Cerebellar cortex (tissue), 1 donor: Measurements from ENCODE around the gene MLLT3.

Experiments used
- DNase-seq: peaks from one replicate; pipeline ENCODE4 v3.0.0-alpha.2; 2015; ENCODE audit warnings: low spot score

Gene MLLT3

GRCh38 chr9:20557890-20558565 lies 64.3 kb downstream of the MLLT3 start:
- no peak for DNase-seq

DNA sequence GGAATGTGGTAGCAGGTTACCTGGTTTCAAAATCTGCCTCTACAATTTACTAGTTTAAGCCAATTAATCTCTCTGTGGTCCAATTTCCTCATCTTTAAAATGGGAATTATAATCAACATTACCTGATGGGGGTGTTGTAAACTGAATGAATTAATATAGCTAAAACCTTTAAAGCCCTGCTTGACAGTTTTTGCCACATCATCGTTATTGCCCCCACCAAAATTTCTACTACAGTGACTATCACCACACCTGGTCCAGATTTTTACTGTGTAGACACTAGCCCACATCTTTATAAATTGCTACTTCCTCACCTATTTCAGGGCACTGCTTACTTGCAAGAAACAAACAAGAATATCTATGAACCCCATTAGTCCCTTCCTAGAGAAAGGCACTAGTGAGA lies 65.0 kb downstream of the MLLT3 start:
- DNase-seq = no peak

- DNase-seq = no peak
These were observed 68.6 kb downstream of the MLLT3 start for GRCh38 chr9:20553558-20554149.

GRCh38 chr9:20552874-20553557 lies 69.3 kb downstream of the MLLT3 start:
- no peak for DNase-seq

DNA sequence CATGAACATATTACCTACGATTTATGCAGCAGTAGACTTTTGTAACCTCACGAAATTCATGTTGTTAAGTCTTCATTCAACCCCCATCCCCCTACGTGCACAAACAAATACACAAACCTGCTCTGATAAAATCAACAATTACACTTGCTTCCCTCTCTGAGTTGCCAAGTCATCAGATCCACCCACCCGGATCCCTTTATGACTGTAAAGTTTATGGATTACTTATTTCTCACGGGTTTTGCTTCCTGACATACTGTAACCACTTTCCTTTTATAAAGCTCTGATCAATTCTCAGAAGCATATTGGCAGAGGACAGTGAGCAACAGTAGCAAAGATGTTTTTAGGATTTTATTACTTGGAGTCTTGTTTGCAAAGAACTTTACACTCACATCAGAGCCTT lies 70.5 kb downstream of the MLLT3 start:
- DNase-seq = no peak

- DNase-seq = no peak
These were observed 71.1 kb downstream of the MLLT3 start for GRCh38 chr9:20551236-20551635.

DNA sequence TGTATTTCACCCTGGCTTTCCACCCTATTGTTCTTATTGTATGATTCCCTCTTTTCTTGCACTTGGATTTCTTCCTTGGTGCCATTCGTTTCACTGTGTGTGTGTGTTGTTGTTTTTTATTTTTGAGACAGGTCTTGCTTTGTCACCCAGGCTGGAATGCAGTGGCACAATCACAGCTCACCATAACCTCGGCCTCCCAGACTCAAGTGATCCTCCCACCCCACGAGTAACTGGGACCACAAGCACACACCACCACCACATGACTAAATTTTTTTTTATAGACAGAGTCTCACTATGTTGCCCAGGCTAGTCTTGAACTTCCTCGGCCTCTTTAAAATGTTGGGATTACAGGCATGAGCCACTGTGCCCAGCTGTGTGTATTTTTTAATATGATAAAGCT lies 72.0 kb downstream of the MLLT3 start:
- no peak for DNase-seq

DNA sequence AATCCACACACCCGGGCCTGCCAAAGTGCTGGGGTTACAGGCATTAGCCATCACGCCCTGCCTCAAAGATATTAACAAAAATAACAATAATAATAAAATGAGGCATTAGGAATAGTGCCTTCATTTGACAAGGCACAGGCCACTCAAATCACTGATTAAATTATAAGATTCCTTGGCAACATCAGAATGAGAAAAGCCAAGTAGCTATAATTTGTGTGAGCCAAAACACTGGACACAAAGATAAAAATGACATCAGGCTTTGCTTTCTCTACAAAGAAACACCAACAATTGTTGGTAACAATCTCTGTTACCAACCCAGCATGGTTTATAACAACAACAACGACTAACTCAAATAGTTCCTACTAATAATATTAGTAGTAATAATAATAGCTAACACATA lies 73.2 kb downstream of the MLLT3 start:
- no peak for DNase-seq

DNA sequence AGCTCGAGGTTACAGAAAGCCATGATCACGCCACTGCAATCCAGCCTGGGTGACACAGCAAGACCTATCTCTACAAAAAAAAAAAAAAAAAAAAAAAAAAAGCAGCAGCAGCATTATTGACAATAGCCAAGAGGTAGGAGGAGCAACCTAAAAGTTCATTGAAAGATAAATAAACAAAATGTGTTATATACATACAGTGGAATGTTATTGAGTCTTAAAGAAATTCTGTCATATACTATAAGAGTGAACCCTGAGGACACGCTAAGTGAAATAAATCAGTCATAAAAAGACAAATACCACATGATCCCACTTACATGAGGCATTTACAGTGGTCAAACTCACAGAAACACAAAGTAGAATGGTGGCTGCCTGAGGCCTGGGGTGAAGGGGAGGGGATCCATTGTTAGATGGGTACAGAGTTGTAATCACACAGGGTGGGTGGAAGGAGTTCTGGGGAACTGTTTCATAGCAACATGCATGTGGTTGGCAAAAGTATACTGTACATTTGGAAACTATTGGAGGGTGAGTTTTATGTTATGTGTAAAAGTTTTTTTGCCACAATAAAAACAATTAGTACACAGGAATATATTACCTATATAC lies 77.2 kb downstream of the MLLT3 start:
- DNase-seq = no peak

DNA sequence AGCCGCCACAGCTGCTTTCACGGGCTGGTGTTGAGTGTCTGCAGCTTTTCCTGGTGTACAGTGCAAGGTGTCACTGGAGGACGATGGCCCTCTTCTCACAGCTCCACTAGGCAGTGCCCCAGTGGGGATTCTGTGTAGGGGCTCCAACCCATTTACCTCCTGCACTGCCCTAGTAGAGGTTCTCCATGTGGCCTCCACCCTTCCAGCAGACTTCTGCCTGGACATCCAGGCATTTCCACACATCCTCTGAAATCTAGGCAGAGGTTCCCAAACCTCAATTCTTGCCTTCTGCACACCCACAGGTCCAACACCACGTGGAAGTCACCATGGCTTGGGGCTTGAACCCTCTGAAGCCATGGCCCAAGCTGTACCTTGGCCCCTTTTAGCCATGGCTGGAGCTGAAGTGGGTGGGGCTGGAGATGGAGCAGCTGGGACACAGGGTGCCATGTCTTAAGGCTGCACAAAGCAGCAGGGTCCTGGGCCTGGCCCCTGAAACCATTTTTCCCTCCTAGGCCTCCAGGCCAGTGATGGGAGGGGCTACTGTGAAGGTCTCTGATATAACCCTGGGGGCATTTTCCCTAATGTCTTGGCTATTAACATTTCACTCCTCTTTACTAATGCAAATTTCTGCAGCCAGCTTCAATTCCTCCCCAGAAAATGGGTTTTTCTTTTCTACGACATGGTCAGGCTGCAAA lies 82.0 kb downstream of the MLLT3 start:
- DNase-seq = no peak

- no peak for DNase-seq
These were observed 83.3 kb downstream of the MLLT3 start for GRCh38 chr9:20538956-20539355.

DNA sequence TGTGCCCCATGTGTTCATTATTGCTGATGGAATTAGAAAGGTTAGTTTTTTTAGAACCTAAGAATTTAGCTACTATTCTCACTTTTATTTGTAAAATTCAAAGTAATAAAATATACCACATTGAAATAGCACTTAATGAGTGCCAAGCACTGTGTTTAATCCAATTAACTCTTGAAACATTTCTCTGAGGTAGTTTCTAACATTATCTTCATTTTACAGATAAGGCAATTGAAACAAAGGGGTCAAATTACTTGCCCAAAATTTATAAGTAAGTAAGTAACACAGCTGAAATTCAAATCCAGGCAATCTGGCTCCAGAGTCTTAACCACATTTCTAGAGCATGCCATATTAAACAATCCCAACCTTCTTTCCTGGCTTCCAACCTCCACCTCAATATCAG lies 84.2 kb downstream of the MLLT3 start:
- DNase-seq = no peak

- no peak for DNase-seq
These were observed 85.0 kb downstream of the MLLT3 start for GRCh38 chr9:20537294-20537693.

DNA sequence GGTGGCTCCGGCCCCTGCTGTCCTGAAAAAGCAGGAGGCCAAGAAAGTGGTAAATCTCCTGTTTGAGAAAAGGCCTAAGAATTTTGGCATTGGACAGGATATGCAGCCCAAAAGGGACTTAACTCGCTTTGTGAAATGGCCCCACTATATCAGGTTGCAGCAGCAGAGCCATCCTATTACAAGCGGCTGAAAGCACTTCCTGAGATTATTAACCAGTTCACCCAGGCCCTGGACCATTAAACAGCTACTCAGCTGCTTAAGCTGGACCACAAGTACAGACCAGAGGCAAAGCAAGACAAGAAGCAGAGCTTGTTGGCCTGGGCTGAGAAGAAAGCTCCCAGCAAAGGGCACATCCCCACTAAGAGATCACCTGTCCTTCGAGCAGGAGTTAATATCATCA lies 89.7 kb downstream of the MLLT3 start:
- no peak for DNase-seq

- DNase-seq = no peak
These were observed 92.5 kb downstream of the MLLT3 start for GRCh38 chr9:20529837-20530236.

- no peak for DNase-seq
These were observed 94.0 kb downstream of the MLLT3 start for GRCh38 chr9:20528253-20528652.

- no peak for DNase-seq
These were observed 95.6 kb downstream of the MLLT3 start for GRCh38 chr9:20526500-20527319.

GRCh38 chr9:20524776-20525175 lies 97.5 kb downstream of the MLLT3 start:
- no peak for DNase-seq

GRCh38 chr9:20518737-20519136 lies 103.6 kb downstream of the MLLT3 start:
- DNase-seq = no peak

DNA sequence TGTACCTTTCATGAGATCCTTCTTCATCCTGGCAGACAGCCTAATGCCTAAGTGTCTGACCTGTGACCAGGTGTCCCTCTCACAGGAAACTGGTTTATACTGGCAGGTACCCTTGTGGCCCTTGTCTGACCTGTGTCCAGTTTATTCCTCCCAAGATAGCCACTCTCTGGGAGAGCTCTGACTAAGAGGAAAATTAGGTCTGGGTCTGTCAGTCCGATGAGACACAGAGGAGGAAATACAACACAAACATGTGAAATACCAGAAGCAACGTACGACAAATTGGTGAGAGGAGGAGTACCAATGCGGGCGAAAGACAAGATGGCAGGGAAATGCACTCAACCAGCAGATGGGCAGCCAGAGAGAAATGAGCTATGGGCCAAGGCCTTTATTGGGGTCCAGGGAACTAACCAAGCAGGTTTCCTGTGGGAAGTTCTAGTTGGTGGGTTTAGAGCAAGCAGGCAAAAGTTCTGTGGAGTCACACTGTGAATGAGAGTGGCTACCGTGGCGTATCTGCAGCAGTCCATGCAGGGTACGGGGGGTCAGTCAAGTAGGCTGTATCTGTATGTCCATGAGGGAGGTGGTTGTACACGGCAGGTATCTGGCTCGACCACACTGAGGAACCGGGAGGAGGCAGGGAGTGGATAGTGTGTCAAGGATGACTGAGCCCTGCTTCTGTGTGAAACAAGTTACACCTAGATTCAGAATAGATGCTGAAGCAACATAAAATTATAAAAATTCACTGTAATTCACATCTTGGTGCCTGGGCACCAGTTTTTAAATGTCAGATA lies 109.0 kb downstream of the MLLT3 start:
- no peak for DNase-seq

GRCh38 chr9:20512636-20513035 lies 109.7 kb downstream of the MLLT3 start:
- DNase-seq = no peak
